ENCODE data around the gene CORO2B. TPM values are rescaled to one million over a fixed set of nuclear protein-coding genes. Genes with fewer than 3 reads are reported as not detected.

CORO2B gene
- total and polyA plus RNA-seq, 11 donors = 3.0 to 9.1 (median 5.0) TPM

DNA sequence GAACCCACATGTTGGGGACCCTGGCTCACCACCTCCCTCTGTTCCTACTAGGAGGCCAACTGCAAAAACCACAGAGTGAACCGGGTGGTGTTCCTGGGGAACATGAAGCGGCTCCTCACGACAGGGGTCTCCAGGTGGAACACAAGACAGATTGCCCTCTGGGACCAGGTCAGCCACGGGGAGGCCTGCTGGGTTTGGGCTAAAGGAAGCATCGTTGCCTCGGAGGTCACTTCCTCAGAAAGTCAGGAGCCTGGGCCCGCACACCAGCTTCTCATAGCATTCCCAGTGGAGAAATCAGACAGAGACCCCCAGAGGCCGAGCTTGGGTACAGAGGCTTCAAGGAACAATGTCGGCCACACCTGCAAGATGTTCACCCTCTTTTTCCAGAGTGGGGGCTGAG is 135.1 kb downstream of the CORO2B start:
- H3K36me3 ChIP-seq = peaks cover 0 to 42% (median 5%) of the 10 kb centered on the region in 9 donors
- TF ChIP-seq POLR2A (IDR thresholded peaks at IDR 0.05) = no peak
- TF ChIP-seq, protein P1, sequence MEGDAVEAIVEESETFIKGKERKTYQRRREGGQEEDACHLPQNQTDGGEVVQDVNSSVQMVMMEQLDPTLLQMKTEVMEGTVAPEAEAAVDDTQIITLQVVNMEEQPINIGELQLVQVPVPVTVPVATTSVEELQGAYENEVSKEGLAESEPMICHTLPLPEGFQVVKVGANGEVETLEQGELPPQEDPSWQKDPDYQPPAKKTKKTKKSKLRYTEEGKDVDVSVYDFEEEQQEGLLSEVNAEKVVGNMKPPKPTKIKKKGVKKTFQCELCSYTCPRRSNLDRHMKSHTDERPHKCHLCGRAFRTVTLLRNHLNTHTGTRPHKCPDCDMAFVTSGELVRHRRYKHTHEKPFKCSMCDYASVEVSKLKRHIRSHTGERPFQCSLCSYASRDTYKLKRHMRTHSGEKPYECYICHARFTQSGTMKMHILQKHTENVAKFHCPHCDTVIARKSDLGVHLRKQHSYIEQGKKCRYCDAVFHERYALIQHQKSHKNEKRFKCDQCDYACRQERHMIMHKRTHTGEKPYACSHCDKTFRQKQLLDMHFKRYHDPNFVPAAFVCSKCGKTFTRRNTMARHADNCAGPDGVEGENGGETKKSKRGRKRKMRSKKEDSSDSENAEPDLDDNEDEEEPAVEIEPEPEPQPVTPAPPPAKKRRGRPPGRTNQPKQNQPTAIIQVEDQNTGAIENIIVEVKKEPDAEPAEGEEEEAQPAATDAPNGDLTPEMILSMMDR (IDR thresholded peaks at IDR 0.05) = no peak
- H3K27ac ChIP-seq = no peak overlapping the region
- H3K27me3 ChIP-seq = no peaks in the 10 kb centered on the region
- ATAC-seq = no peak
- DNase-seq = no peak
- intact Hi-C loops (cut with DNase I) = no loop called here
- no peaks in the 10 kb centered on the region for H3K9me3 ChIP-seq
- H3K4me1 ChIP-seq = peaks cover 0 to 15% (median 7%) of the 10 kb centered on the region in 12 donors
- WGBS, 4 donors = 81 to 93% (median 91%) methylated on average over 5 to 9 of the region's 9 CpGs
- H3K4me3 ChIP-seq = no peak overlapping the region

DNA sequence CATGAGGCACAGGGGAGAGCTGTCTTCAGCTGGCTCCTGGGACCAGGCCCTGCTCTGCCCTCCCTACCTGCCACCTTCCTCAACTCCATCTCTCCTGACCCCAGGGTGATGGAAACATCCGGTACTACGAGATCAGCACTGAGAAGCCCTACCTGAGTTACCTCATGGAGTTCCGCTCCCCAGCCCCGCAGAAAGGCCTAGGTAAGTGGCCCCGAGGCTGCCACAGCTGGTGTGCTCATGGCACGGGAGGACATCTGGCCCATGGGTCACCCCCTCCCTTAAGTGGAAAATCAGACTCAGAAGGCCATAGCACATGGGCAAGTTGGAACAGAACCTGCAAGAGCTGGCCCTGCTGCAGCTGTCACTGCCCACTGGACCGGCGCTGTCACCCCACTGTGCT is 136.3 kb downstream of the CORO2B start:
- Histone ChIP-seq H3K9me3 (no peaks in the 10 kb centered on the region), H3K4me1 (peaks cover 0 to 7% (median 2%) of the 10 kb centered on the region in 12 donors), H3K4me3 (no peak overlapping the region), H3K27ac (no peak overlapping the region), H3K36me3 (peaks cover 0 to 42% (median 5%) of the 10 kb centered on the region in 9 donors), H3K27me3 (no peaks in the 10 kb centered on the region)
- no peak for TF ChIP-seq POLR2A (IDR thresholded peaks at IDR 0.05)
- TF ChIP-seq, protein P1 (IDR thresholded peaks at IDR 0.05) = no peak
- 95 to 96% (median 96%) methylated on average over 8 of the region's 8 CpGs for WGBS, 4 donors
- DNase-seq (no peak), ATAC-seq (no peak)
- intact Hi-C loops (cut with DNase I) = no loop called here

DNA sequence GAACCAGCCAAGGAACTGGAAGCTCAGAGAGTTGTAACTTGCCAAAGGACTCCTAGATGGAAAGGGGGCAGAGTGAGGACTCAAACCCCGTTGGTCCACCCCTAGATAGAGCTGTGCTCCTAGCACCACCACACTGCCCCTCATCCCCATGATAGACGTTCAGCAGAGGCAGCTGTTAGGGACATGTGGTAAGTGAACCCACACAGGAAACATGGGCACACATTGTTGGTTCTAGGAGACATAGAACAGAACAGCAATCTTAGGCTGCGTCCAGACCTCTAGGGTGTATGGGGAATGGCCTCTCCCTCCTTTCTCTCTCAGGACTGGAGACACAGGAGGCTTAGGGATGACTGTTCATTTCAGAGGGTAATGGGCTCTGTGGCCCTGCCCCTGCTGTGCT is 139.2 kb downstream of the CORO2B start:
- Histone ChIP-seq H3K9me3 (no peaks in the 10 kb centered on the region), H3K27me3 (no peaks in the 10 kb centered on the region), H3K4me1 (no peaks in the 10 kb centered on the region), H3K36me3 (peaks cover 0 to 31% (median 5%) of the 10 kb centered on the region in 9 donors), H3K4me3 (no peak overlapping the region), H3K27ac (no peak overlapping the region)
- DNase-seq (no peak), ATAC-seq (no peak)
- intact Hi-C loops (cut with DNase I) = no loop called here
- 78 to 97% (median 81%) methylated on average over 3 of the region's 3 CpGs for WGBS, 4 donors
- TF ChIP-seq, protein P1 (IDR thresholded peaks at IDR 0.05) = no peak
- no peak for TF ChIP-seq POLR2A (IDR thresholded peaks at IDR 0.05)

DNA sequence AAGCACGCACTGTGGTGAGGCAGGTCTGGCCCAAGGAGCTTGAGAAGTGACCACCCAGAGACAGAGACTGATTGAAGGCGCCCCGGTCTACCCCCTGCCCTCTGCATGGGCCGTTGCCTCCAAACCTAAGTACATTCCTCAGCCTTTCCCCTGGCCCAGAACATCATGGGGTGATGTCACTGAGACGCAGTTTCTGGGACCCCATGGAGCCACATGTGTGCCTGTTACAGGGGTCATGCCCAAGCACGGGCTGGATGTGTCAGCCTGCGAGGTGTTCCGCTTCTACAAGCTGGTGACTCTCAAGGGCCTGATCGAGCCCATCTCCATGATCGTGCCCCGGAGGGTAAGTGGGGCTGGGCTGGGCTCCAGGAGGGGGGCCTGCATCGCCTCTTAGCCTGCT is 139.7 kb downstream of the CORO2B start:
- Histone ChIP-seq H3K4me1 (no peaks in the 10 kb centered on the region), H3K27ac (no peak overlapping the region), H3K36me3 (peaks cover 0 to 25% (median 3%) of the 10 kb centered on the region in 9 donors), H3K9me3 (no peaks in the 10 kb centered on the region), H3K4me3 (no peak overlapping the region), H3K27me3 (no peaks in the 10 kb centered on the region)
- intact Hi-C loops (cut with DNase I) = no loop called here
- ATAC-seq = no peak
- TF ChIP-seq, protein P1 (IDR thresholded peaks at IDR 0.05) = no peak
- TF ChIP-seq POLR2A (IDR thresholded peaks at IDR 0.05) = no peak
- DNase-seq = no peak
- WGBS, 4 donors = 94 to 100% (median 96%) methylated on average over 10 to 12 of the region's 12 CpGs
